H4 (cell line): ENCODE measurements around the gene FRYL. TPM values are rescaled to one million over a fixed set of nuclear protein-coding genes. Genes with fewer than 3 reads are reported as not detected.
A peak's percentile ranks its signal among the peaks of the same experiment; 100 is the strongest.
"Not testable (repeated sequence)": the region's sequence is repeated elsewhere in the genome, so short reads cannot be mapped to it uniquely, and the experiment has no call there.

Source experiments
- DNase-seq: peaks from one replicate; pipeline ENCODE4 v3.0.0-alpha.2; 2015; ENCODE audit warnings: low spot score
- total RNA-seq: library from RNA; depleted of rRNA; stranded (reverse); fragments of >200 nt; shearing (Covaris generic); gene quantifications from 2 replicates; pipeline ENCODE4 v1.2.3, GENCODE V29; 2014

FRYL gene
- total RNA-seq, 1 experiment from 2014 or later = 32.7 TPM

DNA sequence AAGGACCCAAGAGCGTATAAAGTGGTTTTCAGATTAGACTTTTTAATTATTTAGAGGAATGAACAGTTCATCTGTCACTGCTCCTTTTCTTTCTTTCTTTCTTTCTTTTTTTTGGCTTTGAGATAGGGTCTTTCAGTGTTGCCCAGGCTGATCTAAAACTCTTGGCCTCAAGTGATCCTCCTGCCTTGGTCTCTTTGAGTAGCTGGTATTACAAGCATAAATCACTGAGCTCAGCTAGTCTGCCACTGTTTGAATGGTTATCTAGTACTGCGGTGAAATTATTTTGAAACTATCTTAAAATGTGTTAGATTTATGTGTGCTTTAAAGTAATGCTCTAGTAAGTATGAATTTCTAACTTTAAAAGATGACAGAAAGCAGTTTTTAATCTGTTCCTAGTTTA is 6.5 kb upstream of the FRYL start:
- DNase-seq = no peak

DNA sequence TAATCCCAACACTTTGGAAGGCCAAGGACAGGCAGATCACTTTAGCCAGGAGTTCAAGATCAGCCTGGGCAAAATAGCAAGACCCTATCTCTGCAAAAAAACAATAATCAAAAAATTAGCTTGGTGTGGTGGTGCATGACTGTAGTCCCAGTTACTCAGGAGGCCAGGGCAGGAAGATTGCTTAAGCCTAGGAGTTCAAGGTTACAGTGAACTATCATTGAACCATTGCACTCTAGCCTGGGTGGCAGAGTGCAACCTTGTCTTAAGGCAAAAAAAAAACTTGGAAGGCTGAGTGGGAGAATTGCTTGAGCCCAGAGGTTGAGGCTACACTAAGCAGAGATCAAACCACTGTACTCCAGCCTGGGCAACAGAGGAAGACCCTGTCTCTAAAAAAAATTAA is 5.2 kb upstream of the FRYL start:
- DNase-seq = no peak

GRCh38 chr4:48781968-48782367 is 1.9 kb upstream of the FRYL start:
- DNase-seq = no peak

- DNase-seq = peak; percentile 21
Measured at GRCh38 chr4:48780865-48781214, 761 bp upstream of the FRYL start.

DNA sequence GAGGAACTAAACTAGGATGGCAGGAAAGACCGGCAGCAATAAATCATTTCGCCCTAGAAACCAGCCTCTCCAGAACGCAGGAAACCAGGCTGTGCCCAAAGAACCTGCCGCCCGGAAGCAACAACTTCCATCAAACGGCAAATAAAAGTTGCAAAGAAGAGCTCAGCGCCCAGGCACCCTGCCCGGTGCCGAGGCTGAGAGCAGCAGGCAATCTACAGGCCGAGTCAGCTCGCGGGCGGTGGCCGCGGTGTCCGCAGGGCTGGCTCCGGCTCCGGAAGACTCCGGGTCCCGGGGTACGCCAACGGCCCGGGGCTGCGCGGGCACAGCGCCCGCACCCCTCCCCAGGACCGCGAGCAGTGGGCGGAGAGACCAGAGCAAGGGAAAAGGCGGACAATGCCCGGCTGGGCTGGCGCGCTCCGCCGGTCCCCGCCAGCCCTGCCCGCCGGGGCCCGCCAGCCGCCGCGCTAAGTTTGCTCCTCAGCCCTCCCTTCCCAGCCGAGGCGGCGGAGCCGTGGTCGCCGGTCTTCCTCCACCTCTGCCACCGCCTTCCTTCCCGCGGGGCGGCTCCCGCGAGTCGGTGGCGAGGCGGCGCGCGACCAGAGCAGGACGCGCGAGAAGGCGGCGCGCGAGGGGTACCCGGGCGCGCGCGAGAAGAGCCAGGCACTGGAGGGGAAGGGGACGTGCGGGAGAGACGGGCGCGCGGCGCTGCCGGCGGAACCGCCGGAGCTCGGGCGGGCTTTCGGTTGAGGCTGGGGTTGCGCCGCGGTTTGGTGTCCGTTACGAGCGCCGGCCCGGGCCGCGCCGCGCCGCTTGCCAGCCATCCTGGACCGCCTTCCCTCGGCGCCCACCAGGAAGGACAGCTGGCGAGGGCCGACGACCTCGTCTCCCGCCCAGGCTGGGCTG is 733 bp downstream of the FRYL start:
- peak; percentile 37 for DNase-seq

- DNase-seq = peak; percentile 24
Measured at GRCh38 chr4:48778431-48779094, 1.5 kb downstream of the FRYL start.

- DNase-seq = no peak
Measured at GRCh38 chr4:48777739-48778138, 2.3 kb downstream of the FRYL start.

DNA sequence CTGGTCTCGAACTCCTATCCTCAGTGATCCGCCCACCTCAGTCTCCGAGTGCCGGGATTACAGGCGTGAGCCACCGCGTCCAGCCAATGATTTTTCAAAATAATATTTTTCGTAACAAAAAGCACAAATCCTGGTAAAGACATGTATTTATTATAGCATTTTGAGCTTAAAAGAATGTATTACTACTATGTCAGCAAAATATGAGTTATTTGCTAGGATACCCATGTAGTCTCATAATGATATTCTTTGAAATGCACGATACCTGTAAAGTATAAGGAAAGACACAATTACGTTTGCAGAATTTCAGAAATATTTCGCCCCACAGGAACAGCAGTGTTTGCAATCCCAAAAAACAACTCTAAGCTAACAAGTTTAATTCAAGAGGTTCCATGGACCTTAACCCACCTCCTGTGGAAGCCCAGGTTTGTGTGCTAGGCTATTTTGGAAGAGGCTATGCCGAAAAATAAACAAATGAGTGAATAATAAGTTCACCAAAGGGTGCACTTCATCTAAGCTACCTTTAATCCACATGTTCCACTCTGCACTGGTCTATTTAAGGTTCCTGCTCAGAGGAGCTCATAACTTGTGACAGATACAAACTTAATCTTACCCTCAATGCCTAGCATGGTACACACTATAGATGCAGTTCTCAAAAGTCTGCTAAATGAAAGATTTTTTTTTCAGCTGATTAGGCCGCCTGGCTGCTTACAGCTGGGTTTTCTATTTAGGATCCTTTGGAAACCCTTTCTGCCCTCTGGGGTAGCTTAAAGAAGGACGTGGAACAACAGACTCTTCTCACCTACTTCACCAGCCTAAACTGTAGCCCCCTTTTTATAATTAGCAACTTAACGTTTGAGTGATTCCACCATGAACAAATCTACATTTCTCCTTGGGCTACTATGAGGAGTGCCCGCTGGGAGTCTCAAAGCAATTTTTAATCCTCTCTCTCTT is 5.0 kb downstream of the FRYL start:
- DNase-seq = no peak

DNA sequence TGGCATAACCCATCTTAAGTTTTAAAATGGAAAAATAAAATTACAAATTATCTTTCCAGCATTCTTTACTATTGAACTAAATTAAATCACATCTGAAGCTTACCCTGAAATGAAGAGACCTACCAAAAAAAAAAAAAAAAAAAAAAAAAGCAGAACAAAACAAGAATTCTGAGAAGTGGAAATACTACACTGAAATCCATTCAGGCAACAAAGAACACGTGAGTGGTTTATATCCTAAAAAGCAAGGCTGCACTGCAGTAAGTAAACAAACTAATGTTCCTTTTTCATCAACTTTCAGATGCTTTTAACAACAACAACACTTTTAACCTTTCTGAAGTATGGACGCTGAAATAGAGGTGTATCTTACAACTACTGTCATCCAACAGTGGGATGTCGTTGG is 7.5 kb downstream of the FRYL start:
- no peak for DNase-seq

GRCh38 chr4:48767055-48767929 is 12.8 kb downstream of the FRYL start:
- DNase-seq = no peak

DNA sequence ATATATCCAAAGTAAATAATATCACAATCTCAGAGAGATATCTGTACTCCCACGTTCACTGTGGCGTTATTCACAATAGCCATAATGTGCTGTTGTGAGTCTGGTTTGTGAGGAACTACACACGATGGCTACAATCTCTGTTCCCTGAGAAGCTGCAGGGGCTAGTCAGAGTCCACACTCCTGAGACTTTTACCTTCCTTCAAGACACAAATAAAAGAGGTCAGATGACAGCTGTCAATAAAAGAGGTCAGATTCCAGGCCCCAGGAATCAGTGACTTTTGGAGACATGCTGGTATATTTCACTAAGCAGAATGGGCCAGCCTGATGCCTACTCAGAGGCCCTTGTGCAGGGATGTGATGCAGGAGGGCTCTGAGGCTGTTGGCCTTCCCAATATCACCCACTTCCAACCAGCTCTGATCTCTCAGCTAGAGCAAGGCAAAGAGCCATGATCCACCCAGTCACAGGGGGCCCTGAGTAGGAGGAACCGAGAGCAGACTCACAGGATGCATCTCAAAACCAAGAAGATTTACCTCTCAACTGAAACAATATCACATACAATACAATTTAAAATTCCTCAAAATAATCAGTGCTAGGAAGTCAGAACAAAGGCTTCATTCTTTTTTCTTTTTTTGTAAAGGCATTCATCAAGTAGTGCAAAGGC is 13.8 kb downstream of the FRYL start:
- DNase-seq = no peak

DNA sequence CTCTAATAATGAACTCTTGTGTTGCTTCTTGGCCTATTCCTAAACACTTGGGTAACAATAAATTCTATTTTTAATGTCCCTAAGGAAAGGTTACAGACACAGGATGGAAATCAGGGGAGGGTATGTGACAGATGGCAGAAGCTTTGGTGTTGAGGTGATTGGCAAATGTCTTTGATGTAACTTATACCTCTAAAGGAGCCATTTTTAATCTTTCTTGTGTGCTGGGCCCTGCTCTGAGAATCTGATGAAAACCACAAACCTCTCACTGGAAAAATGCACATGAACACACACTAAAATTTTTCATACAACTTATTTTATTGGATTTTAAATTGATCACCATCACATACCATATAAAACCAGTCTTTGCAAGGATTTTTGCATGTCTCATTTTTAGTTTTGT is 17.7 kb downstream of the FRYL start:
- no peak for DNase-seq

- no peak for DNase-seq
Measured at GRCh38 chr4:48761286-48761685, 18.8 kb downstream of the FRYL start.

GRCh38 chr4:48758703-48759102 is 21.4 kb downstream of the FRYL start:
- DNase-seq = not testable (repeated sequence)

GRCh38 chr4:48756689-48757220 is 23.3 kb downstream of the FRYL start:
- DNase-seq = no peak

- no peak for DNase-seq
Measured at GRCh38 chr4:48755281-48755680, 24.8 kb downstream of the FRYL start.

DNA sequence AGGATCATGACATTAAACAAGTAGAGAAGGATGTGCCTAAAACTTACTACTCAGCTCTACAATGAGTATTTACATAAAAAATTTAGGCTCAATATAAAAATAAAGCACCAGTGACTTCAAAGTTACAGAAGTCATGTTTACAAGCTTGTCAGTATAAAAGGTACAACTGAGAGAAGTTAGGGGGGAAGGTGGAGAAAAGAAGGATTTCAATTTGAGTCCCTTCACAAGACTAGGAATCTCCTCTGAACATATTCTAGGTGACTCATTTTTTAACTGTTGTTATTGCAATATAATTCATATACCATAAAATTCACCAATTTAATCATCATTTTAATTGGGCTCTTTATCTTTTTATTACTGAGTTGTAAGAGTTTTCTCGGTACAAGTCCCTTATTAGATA is 26.9 kb downstream of the FRYL start:
- DNase-seq = no peak

DNA sequence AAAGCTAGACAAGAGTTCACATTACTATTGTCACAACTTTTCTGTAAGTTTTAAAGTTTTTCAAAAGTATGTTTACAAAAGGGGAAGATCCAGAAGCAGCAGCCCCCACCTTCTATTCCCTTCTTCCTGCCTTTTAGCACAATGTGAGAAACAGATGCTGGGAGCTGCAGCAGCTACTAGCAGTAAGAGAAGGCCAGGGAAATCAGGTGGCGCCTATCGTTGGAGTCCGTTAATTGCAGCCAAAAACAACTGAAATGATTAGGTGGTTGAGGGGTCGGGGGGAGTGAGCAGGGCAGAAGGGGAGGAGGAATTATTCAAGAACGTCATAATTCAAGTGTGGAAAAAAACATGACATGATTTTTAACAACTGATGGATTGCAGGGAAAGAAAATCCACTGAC is 27.4 kb downstream of the FRYL start:
- no peak for DNase-seq

- no peak for DNase-seq
Measured at GRCh38 chr4:48752246-48752645, 27.8 kb downstream of the FRYL start.

DNA sequence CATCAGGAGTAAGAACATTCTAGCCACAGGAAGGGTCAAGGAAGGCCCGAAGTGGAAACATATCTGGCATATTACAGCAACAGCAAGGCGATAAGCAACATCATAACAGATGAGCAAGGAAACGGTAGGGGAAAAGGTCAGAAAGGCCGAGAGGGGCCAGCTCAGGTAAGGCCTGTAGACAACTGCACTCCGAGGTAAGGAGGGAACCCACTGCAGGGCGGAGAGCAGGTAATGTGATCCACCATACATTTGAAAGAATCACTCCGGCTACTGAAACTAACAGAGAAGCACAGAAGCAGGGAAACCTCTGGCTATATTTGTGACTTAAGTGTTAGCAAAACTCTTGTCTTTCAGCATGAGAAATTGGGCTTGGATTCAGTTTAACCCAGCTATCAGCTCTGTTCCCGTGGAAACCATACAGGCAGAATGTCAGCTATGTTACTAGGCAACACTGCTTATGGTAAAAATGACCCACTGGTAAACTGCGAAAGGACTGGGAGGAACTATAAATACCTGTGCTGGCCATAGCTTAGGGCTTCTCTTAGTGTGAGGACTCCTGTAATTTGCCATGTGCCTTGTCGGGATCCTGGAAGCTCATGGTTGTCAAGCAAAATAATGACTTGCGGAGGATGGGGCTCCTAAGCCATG is 31.0 kb downstream of the FRYL start:
- DNase-seq = no peak
